OCI-LY1 (cell line): ENCODE data around the gene NLRP6.

Source experiments
- EZH2 ChIP-seq: fragments of 200-600 bp; sonication (generic), shearing (Covaris generic); IDR thresholded peaks from 2 replicates; pipeline ENCODE4 v1.8.0; 2017; ENCODE audit warnings: borderline replicate concordance, mixed run types, mild to moderate bottlenecking, antibody characterized with exemption, low read length, moderate library complexity, mixed read lengths
- TF ChIP-seq, protein P1 (sequence below): fragments of 200-600 bp; sonication (generic), shearing (Covaris generic); IDR thresholded peaks from 2 replicates; pipeline ENCODE4 v1.5.1; 2017; ENCODE audit warnings: mild to moderate bottlenecking, antibody characterized with exemption, low read length, moderate library complexity, mixed read lengths

DNA sequence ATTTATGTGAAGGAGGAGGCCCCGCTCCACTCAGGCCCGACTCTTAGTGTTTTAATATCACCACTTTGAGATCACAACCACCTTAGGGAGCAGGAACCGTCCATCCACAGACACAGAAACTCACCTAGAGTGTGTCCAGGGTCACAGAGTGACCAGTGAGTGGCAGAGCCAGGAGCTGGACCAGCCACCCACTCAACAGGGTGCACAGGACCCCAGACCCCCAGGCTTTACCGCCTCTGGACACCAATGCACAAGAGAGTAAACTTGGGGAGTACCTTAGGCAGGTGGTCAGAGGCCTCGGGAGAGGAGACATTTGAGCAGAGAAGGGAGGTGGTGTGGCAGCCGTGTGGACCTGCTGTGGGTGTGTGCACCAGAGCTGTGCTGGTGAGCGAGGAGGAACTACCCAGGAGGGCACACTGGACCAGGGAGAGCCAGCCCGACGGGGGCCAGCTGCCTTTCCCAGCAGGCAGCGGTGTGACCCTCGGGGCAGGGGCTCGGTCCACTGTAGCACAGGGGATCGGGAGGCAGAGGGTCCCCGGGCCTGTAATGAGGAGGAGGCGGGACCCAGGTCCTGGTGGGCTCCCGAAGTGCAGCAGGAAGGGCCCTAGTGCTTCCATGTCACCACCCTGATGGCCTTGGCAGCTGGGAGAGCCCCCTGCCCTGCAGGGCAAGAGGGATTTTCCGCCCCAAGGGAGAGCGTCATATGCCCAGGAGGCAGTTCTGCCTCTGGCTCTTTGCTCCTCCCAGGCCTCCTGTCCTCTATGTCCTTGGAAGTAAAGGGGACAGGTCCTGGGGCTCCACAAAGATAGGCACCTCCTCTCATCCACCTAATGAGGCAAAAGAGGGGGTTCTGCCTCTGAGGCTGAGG lies 7.5 kb upstream of the NLRP6 start:
- TF ChIP-seq, protein P1, sequence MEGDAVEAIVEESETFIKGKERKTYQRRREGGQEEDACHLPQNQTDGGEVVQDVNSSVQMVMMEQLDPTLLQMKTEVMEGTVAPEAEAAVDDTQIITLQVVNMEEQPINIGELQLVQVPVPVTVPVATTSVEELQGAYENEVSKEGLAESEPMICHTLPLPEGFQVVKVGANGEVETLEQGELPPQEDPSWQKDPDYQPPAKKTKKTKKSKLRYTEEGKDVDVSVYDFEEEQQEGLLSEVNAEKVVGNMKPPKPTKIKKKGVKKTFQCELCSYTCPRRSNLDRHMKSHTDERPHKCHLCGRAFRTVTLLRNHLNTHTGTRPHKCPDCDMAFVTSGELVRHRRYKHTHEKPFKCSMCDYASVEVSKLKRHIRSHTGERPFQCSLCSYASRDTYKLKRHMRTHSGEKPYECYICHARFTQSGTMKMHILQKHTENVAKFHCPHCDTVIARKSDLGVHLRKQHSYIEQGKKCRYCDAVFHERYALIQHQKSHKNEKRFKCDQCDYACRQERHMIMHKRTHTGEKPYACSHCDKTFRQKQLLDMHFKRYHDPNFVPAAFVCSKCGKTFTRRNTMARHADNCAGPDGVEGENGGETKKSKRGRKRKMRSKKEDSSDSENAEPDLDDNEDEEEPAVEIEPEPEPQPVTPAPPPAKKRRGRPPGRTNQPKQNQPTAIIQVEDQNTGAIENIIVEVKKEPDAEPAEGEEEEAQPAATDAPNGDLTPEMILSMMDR, result no peak
- no peak for TF ChIP-seq EZH2
